GM12873 (cell line): ENCODE results near the gene ZNF136.
A peak's percentile ranks its signal among the peaks of the same experiment; 100 is the strongest.

Experiments
- CTCF ChIP-seq: IDR thresholded peaks from 2 replicates; pipeline ENCODE4 v1.5.1; 2012; ENCODE audit warnings: low read depth, mild to moderate bottlenecking, moderate library complexity, low read length, control low read depth; ENCODE audit not compliant: insufficient read depth; ENCODE audit errors: missing control alignments

Gene ZNF136

GRCh38 chr19:12162882-12163806, at the start of gene ZNF136:
Gene ZNF136, plus strand, starts transcription at chr19:12163096. Its CDS starts 108 bp downstream, at chr19:12163204.
- TF ChIP-seq CTCF: no peak

- TF ChIP-seq CTCF: no peak
Observed at GRCh38 chr19:12113121-12113520, 49.8 kb upstream of the ZNF136 start.

- TF ChIP-seq CTCF: no peak
Observed at GRCh38 chr19:12117201-12117970, 45.5 kb upstream of the ZNF136 start.

- TF ChIP-seq CTCF: peak; percentile 54
Observed at GRCh38 chr19:12126707-12127106, 36.2 kb upstream of the ZNF136 start.

- TF ChIP-seq CTCF: no peak
Observed at GRCh38 chr19:12133069-12133468, 29.8 kb upstream of the ZNF136 start.

GRCh38 chr19:12137221-12137940, 25.5 kb upstream of the ZNF136 start:
- TF ChIP-seq CTCF: peak; percentile 61
